Measurements from ENCODE around the gene MBD3L2B. TPM values are rescaled to one million over a fixed set of nuclear protein-coding genes. Genes with fewer than 3 reads are reported as not detected.

MBD3L2B gene
- total and polyA plus RNA-seq, 9 of the 15 experiments (the other 6 are each of a cell fraction or from before 2014, with no cell fraction given), result not detected

- no peak for TF ChIP-seq RNF219 (CRISPR knock-in tag; IDR thresholded peaks at IDR 0.05)
- TF ChIP-seq CCAR2 (IDR thresholded peaks at IDR 0.05; ENCODE audit: low read depth, low read length), result no peak
- peak in 1 of 2 experiments; percentile 53; a peak in 1 of 4 replicates for TF ChIP-seq TEAD1 (CRISPR knock-in tag; IDR thresholded peaks at IDR 0.05)
- 0 out of 2 replicates have a peak, but pooled peaks have one; percentile 9 for TF ChIP-seq MEF2A (IDR thresholded peaks at IDR 0.05; ENCODE audit: control insufficient read depth, low read depth, low read length)
- TF ChIP-seq MITF (IDR thresholded peaks at IDR 0.05), result no peak
- TF ChIP-seq XRCC5 (IDR thresholded peaks at IDR 0.05; ENCODE audit: low read depth, low read length), result no peak
- no peak for TF ChIP-seq CHD7 (IDR thresholded peaks at IDR 0.05; ENCODE audit: low read depth, low read length)
- no peak for TF ChIP-seq HDGF (IDR thresholded peaks at IDR 0.05)
- TF ChIP-seq BMI1 (IDR thresholded peaks at IDR 0.05; ENCODE audit: low read length), result no peak
- no peak for TF ChIP-seq RAD51 (IDR thresholded peaks at IDR 0.05; ENCODE audit: borderline replicate concordance, low read depth)
- no peak for TF ChIP-seq THRAP3 (IDR thresholded peaks at IDR 0.05; ENCODE audit: borderline replicate concordance)
These were observed 48.0 kb upstream of the MBD3L2B start, which contains the start of gene ZNF557 (continued) for GRCh38 chr19:7069042-7069903.
